Esophagus muscularis mucosa (tissue), 4 donors: ENCODE data around the gene ENOX1. TPM values are rescaled to one million over a fixed set of nuclear protein-coding genes. Genes with fewer than 3 reads are reported as not detected.

Experiments used
- DNase-seq: peaks from one replicate; pipeline ENCODE4 v3.0.0-alpha.2; 2017; ENCODE audit errors: extremely low spot score
- H3K27ac ChIP-seq, 4 donors: fragments of 200-600 bp; sonication (generic); replicated peaks in 1 of 4; 1 replicate in 3 of 4; 2 replicates in 1 of 4; pipeline ENCODE4 v1.5.1; 2016 to 2019; ENCODE audit warnings: mild to moderate bottlenecking in 1 of 4
- H3K27me3 ChIP-seq, 4 donors: fragments of 200-600 bp; sonication (generic); one replicate each; pipeline versions ENCODE4 v1.5.1 to v1.6.0; 2016 to 2019
- H3K36me3 ChIP-seq, 4 donors: fragments of 200-600 bp; sonication (generic); one replicate each; pipeline ENCODE4 v1.5.1; 2016 to 2019
- H3K4me1 ChIP-seq, 4 donors: fragments of 200-600 bp; sonication (generic); one replicate each; pipeline ENCODE4 v1.5.1; 2016 to 2019
- H3K4me3 ChIP-seq, 4 donors: fragments of 200-600 bp; sonication (generic); 1 replicate in 2 of 4; 2 replicates in 2 of 4; pipeline ENCODE4 v1.5.1; 2016 to 2019; ENCODE audit warnings: mild to moderate bottlenecking in 4 of 4, moderate library complexity in 1 of 4
- H3K9me3 ChIP-seq, 4 donors: fragments of 200-600 bp; sonication (generic); 1 replicate in 3 of 4; 2 replicates in 1 of 4; pipeline ENCODE4 v1.5.1; 2016 to 2019
- CTCF ChIP-seq, 3 experiments: fragments of 200-600 bp in 2 of 3; fragments of 450-650 bp in 1 of 3; sonication (generic) in 2 of 3; IDR thresholded peaks; one replicate each; pipeline ENCODE4 v1.5.1; 2017 to 2019; ENCODE audit warnings: antibody characterized with exemption in 3 of 3, mild to moderate bottlenecking in 2 of 3, moderate library complexity in 1 of 3
- EP300 ChIP-seq: sonication (generic); formaldehyde crosslinking; IDR thresholded peaks from one replicate; pipeline ENCODE4 v1.6.1; 2017; ENCODE audit warnings: antibody characterized with exemption
- POLR2A ChIP-seq: fragments of 450-650 bp; IDR thresholded peaks from one replicate; pipeline ENCODE4 v1.6.1; 2017; ENCODE audit warnings: antibody characterized with exemption, moderate library complexity, mild to moderate bottlenecking, low read depth
- POLR2AphosphoS5 ChIP-seq, 2 donors: sonication (generic); formaldehyde crosslinking; IDR thresholded peaks; one replicate each; pipeline ENCODE4 v1.6.1; 2017; ENCODE audit warnings: antibody characterized with exemption in 2 of 2
- WGBS: methylation state at CpG from one replicate; pipeline ENCODE4 v1.1.5; 2018; 5-methylcytosine and 5-hydroxymethylcytosine counted together
- intact Hi-C: fragments of 100-400 bp; cut with DNase I; formaldehyde crosslinking; loops from one replicate; pipeline ENCODE4 v1.15.1; 2023
- total RNA-seq, 4 donors: library from RNA; depleted of rRNA; stranded (reverse); fragments of >200 nt; gene quantifications; one replicate each; pipeline versions ENCODE4 v1.1.0 to v1.2.1, GENCODE V29; 2016

ENOX1 gene
- total RNA-seq, 4 donors from 2014 or later: 9.3 to 14.1 (median 12.4) TPM

- no peak overlapping the region for H3K27ac ChIP-seq
- no peaks in the 10 kb centered on the region for H3K9me3 ChIP-seq
- no peaks in the 10 kb centered on the region for H3K36me3 ChIP-seq
- no peak overlapping the region for H3K4me3 ChIP-seq
- no peak for DNase-seq
- TF ChIP-seq EP300: no peak
- no peak for TF ChIP-seq CTCF (IDR thresholded peaks at IDR 0.05)
- no peak for TF ChIP-seq POLR2A
- H3K27me3 ChIP-seq: no peaks in the 10 kb centered on the region
- peaks cover 14 to 28% (median 19%) of the 10 kb centered on the region in 4 donors for H3K4me1 ChIP-seq
- intact Hi-C loops: no loop called here
Measured at GRCh38 chr13:43518833-43519232, 267.9 kb downstream of the ENOX1 start.

- intact Hi-C loops: no loop called here
- Histone ChIP-seq H3K4me3 (no peak overlapping the region), H3K36me3 (no peaks in the 10 kb centered on the region), H3K27me3 (no peaks in the 10 kb centered on the region), H3K4me1 (peaks cover 17 to 48% (median 32%) of the 10 kb centered on the region in 4 donors), H3K27ac (peak overlapping the region; percentile 50 to 68 (median 59)), H3K9me3 (no peaks in the 10 kb centered on the region)
- WGBS: 47% methylated on average over 2 of the region's 2 CpGs
- TF ChIP-seq POLR2AphosphoS5 (IDR thresholded peaks at IDR 0.05): peak; percentile 57 to 64
- no peak for TF ChIP-seq EP300
- DNase-seq: no peak
Measured at GRCh38 chr13:43516401-43516833, 270.4 kb downstream of the ENOX1 start.

- Histone ChIP-seq H3K4me3 (no peak overlapping the region), H3K27ac (peak overlapping the region; percentile 50 to 68 (median 59)), H3K36me3 (no peaks in the 10 kb centered on the region), H3K27me3 (no peaks in the 10 kb centered on the region), H3K4me1 (peaks cover 22 to 57% (median 41%) of the 10 kb centered on the region in 4 donors), H3K9me3 (no peaks in the 10 kb centered on the region)
- intact Hi-C loops: no loop called here
- 29% methylated on average over 1 of the region's 1 CpG for WGBS
- TF ChIP-seq POLR2AphosphoS5 (IDR thresholded peaks at IDR 0.05) (no peak), CTCF (IDR thresholded peaks at IDR 0.05) (no peak), EP300 (no peak), POLR2A (no peak)
- no peak for DNase-seq
Measured at GRCh38 chr13:43515531-43515930, 271.2 kb downstream of the ENOX1 start.

GRCh38 chr13:43514311-43514710 lies 272.5 kb downstream of the ENOX1 start:
- peaks cover 22 to 58% (median 49%) of the 10 kb centered on the region in 4 donors for H3K4me1 ChIP-seq
- H3K27me3 ChIP-seq: no peaks in the 10 kb centered on the region
- no peak overlapping the region for H3K4me3 ChIP-seq
- no peaks in the 10 kb centered on the region for H3K36me3 ChIP-seq
- 88% methylated on average over 1 of the region's 1 CpG for WGBS
- intact Hi-C loops: loop anchor here (5.0 kb wide), 1 partner anchor 37 kb away; no protein-coding TSS in a partner anchor
- DNase-seq: no peak
- no peaks in the 10 kb centered on the region for H3K9me3 ChIP-seq
- H3K27ac ChIP-seq: peak overlapping the region; percentile 4 to 65 (median 21)
- TF ChIP-seq POLR2A (no peak), CTCF (IDR thresholded peaks at IDR 0.05) (no peak), EP300 (no peak), POLR2AphosphoS5 (IDR thresholded peaks at IDR 0.05) (no peak)

GRCh38 chr13:43512221-43512620 lies 274.6 kb downstream of the ENOX1 start:
- intact Hi-C loops: loop anchor here (5.0 kb wide), 1 partner anchor 35 kb away; no protein-coding TSS in a partner anchor
- Histone ChIP-seq H3K9me3 (no peaks in the 10 kb centered on the region), H3K27me3 (no peaks in the 10 kb centered on the region), H3K4me3 (no peak overlapping the region), H3K4me1 (peaks cover 22 to 58% (median 49%) of the 10 kb centered on the region in 4 donors), H3K27ac (peak overlapping the region; percentile 75 to 78 (median 78)), H3K36me3 (no peaks in the 10 kb centered on the region)
- WGBS: 47% methylated on average over 2 of the region's 2 CpGs
- TF ChIP-seq POLR2A: no peak
- TF ChIP-seq CTCF (IDR thresholded peaks at IDR 0.05): no peak
- no peak for TF ChIP-seq EP300
- TF ChIP-seq POLR2AphosphoS5 (IDR thresholded peaks at IDR 0.05): no peak
- no peak for DNase-seq
